Suprapubic skin (tissue), 4 donors: ENCODE measurements around the gene SPARCL1.

Experiments used
- POLR2A ChIP-seq, 2 donors: fragments of 450-650 bp; IDR thresholded peaks; one replicate each; pipeline ENCODE4 v1.6.1; 2017; ENCODE audit warnings: antibody characterized with exemption in 2 of 2, mild to moderate bottlenecking in 2 of 2, moderate library complexity in 2 of 2
- POLR2AphosphoS5 ChIP-seq, 3 donors: sonication (generic); formaldehyde crosslinking; IDR thresholded peaks; one replicate each; pipeline ENCODE4 v1.6.1; 2017; ENCODE audit warnings: antibody characterized with exemption in 3 of 3
- TF ChIP-seq, protein P1 (sequence below), 2 donors: fragments of 200-600 bp in 1 of 2; fragments of 450-650 bp in 1 of 2; sonication (generic) in 1 of 2; IDR thresholded peaks; one replicate each; pipeline ENCODE4 v1.5.1; 2016 to 2019; ENCODE audit warnings: antibody characterized with exemption in 2 of 2, mild to moderate bottlenecking in 1 of 2, moderate library complexity in 1 of 2

DNA sequence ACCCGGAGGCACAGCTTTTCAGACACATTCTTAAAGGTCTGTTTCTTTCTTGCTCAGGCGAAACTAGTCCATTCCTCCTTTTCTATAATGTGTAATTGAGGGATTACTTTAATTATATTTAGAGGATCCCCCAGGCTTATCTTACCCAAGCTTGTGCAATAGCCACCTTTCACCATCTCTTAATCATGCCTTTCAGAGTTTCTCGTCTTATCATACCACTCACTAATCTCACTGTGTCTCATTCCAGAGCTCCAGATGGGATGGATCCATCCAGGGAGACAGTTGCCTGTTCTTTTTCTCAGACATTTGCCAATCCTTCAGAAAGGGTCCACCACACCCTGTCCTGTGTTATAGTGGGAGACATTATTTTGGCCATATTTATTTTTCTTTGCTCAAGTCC lies 12.5 kb downstream of the SPARCL1 start:
- TF ChIP-seq, protein P1, sequence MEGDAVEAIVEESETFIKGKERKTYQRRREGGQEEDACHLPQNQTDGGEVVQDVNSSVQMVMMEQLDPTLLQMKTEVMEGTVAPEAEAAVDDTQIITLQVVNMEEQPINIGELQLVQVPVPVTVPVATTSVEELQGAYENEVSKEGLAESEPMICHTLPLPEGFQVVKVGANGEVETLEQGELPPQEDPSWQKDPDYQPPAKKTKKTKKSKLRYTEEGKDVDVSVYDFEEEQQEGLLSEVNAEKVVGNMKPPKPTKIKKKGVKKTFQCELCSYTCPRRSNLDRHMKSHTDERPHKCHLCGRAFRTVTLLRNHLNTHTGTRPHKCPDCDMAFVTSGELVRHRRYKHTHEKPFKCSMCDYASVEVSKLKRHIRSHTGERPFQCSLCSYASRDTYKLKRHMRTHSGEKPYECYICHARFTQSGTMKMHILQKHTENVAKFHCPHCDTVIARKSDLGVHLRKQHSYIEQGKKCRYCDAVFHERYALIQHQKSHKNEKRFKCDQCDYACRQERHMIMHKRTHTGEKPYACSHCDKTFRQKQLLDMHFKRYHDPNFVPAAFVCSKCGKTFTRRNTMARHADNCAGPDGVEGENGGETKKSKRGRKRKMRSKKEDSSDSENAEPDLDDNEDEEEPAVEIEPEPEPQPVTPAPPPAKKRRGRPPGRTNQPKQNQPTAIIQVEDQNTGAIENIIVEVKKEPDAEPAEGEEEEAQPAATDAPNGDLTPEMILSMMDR (IDR thresholded peaks at IDR 0.05) = no peak
- TF ChIP-seq POLR2AphosphoS5 (IDR thresholded peaks at IDR 0.05) = no peak
- no peak for TF ChIP-seq POLR2A (IDR thresholded peaks at IDR 0.05)
